Fibroblast of pulmonary artery (primary cell): Measurements from ENCODE around the gene NMNAT3.

Source experiments
- DNase-seq: peaks from one replicate; pipeline ENCODE4 v3.0.0-alpha.2; 2010; ENCODE audit warnings: low read depth
- H3K4me3 ChIP-seq: replicated peaks from 2 replicates; pipeline ENCODE4 v1.5.1; 2011; ENCODE audit warnings: low read depth, mild to moderate bottlenecking, control low read depth, low read length, moderate library complexity
- CTCF ChIP-seq: IDR thresholded peaks from 2 replicates; pipeline ENCODE4 v1.5.1; 2011; ENCODE audit warnings: mild to moderate bottlenecking, control low read depth, low read length, inconsistent platforms; ENCODE audit errors: missing control alignments

Gene NMNAT3

GRCh38 chr3:139530717-139531116, 147.1 kb downstream of the NMNAT3 start:
- no peak overlapping the region for H3K4me3 ChIP-seq
- no peak for DNase-seq
- TF ChIP-seq CTCF: no peak

- no peak overlapping the region for H3K4me3 ChIP-seq
- TF ChIP-seq CTCF: no peak
- DNase-seq: no peak
These were observed 148.1 kb downstream of the NMNAT3 start for GRCh38 chr3:139529662-139530061.

- no peak for DNase-seq
- no peak overlapping the region for H3K4me3 ChIP-seq
- TF ChIP-seq CTCF: no peak
These were observed 148.8 kb downstream of the NMNAT3 start for GRCh38 chr3:139528924-139529323.

- TF ChIP-seq CTCF: no peak
- H3K4me3 ChIP-seq: no peak overlapping the region
- DNase-seq: no peak
These were observed 149.5 kb downstream of the NMNAT3 start for GRCh38 chr3:139528281-139528680.

GRCh38 chr3:139527265-139527664, 150.5 kb downstream of the NMNAT3 start:
- H3K4me3 ChIP-seq: no peak overlapping the region
- no peak for TF ChIP-seq CTCF
- DNase-seq: no peak

GRCh38 chr3:139526146-139526545, 151.6 kb downstream of the NMNAT3 start:
- DNase-seq: no peak
- TF ChIP-seq CTCF: no peak
- H3K4me3 ChIP-seq: no peak overlapping the region

- no peak for DNase-seq
- no peak overlapping the region for H3K4me3 ChIP-seq
- TF ChIP-seq CTCF: no peak
These were observed 152.7 kb downstream of the NMNAT3 start for GRCh38 chr3:139524841-139525636.
